Measurements from ENCODE around the gene TRAFD1. TPM values are rescaled to one million over a fixed set of nuclear protein-coding genes. Genes with fewer than 3 reads are reported as not detected.

TRAFD1 gene
- polyA plus RNA-seq, 1 experiment = 73.4 TPM

- TF ChIP-seq CTCF (IDR thresholded peaks at IDR 0.05; ENCODE audit: low read depth, low read length) = no peak
- Histone ChIP-seq H3K27ac (ENCODE audit: low read depth, low read length) (no peak overlapping the region), H3K9me3 (ENCODE audit: control insufficient read depth, insufficient read depth, low read length) (no peaks in the 10 kb centered on the region), H3K4me3 (ENCODE audit: low read depth, low read length) (no peak overlapping the region), H3K27me3 (ENCODE audit: control insufficient read depth, insufficient read depth, low read length) (no peaks in the 10 kb centered on the region)
- POLR2A ChIA-PET = no interaction called here
- CTCF ChIA-PET = interaction anchor here (0.7 kb wide), 1 partner anchor 105 kb away, joined by 3 read pairs; no protein-coding TSS in a partner anchor
- DNase-seq (ENCODE audit: low read depth, low spot score) = no peak
These were observed 9.4 kb downstream of the TRAFD1 start for GRCh38 chr12:112134731-112135130.

- no peak overlapping the region for H3K27ac ChIP-seq (ENCODE audit: low read depth, low read length)
- no peak for DNase-seq (ENCODE audit: low read depth, low spot score)
- CTCF ChIA-PET = no interaction called here
- TF ChIP-seq CTCF (IDR thresholded peaks at IDR 0.05; ENCODE audit: low read depth, low read length) = no peak
- no peaks in the 10 kb centered on the region for H3K9me3 ChIP-seq (ENCODE audit: control insufficient read depth, insufficient read depth, low read length)
- H3K4me3 ChIP-seq (ENCODE audit: low read depth, low read length) = no peak overlapping the region
- no peaks in the 10 kb centered on the region for H3K27me3 ChIP-seq (ENCODE audit: control insufficient read depth, insufficient read depth, low read length)
- POLR2A ChIA-PET = no interaction called here
These were observed 15.4 kb downstream of the TRAFD1 start for GRCh38 chr12:112140728-112141127.

GRCh38 chr12:112146123-112146522 is 20.8 kb downstream of the TRAFD1 start:
- TF ChIP-seq CTCF (IDR thresholded peaks at IDR 0.05; ENCODE audit: low read depth, low read length) = no peak
- POLR2A ChIA-PET = interaction anchor here (0.5 kb wide), 1 partner anchor 9 kb away, joined by 4 read pairs; no protein-coding TSS in a partner anchor
- H3K27ac ChIP-seq (ENCODE audit: low read depth, low read length) = no peak overlapping the region
- CTCF ChIA-PET = no interaction called here
- no peaks in the 10 kb centered on the region for H3K27me3 ChIP-seq (ENCODE audit: control insufficient read depth, insufficient read depth, low read length)
- no peak for DNase-seq (ENCODE audit: low read depth, low spot score)
- no peak overlapping the region for H3K4me3 ChIP-seq (ENCODE audit: low read depth, low read length)
- no peaks in the 10 kb centered on the region for H3K9me3 ChIP-seq (ENCODE audit: control insufficient read depth, insufficient read depth, low read length)

- no peak for TF ChIP-seq CTCF (IDR thresholded peaks at IDR 0.05; ENCODE audit: low read depth, low read length)
- POLR2A ChIA-PET = no interaction called here
These were observed 22.7 kb downstream of the TRAFD1 start for GRCh38 chr12:112148031-112148513.

GRCh38 chr12:112149596-112149995 is 24.2 kb downstream of the TRAFD1 start:
- Histone ChIP-seq H3K4me3 (ENCODE audit: low read depth, low read length) (no peak overlapping the region), H3K27me3 (ENCODE audit: control insufficient read depth, insufficient read depth, low read length) (no peaks in the 10 kb centered on the region), H3K9me3 (ENCODE audit: control insufficient read depth, insufficient read depth, low read length) (no peaks in the 10 kb centered on the region), H3K27ac (ENCODE audit: low read depth, low read length) (no peak overlapping the region)
- DNase-seq (ENCODE audit: low read depth, low spot score) = no peak
- TF ChIP-seq CTCF (IDR thresholded peaks at IDR 0.05; ENCODE audit: low read depth, low read length) = no peak
- POLR2A ChIA-PET = no interaction called here
- CTCF ChIA-PET = interaction anchor here (0.9 kb wide), 1 partner anchor 21 kb away, joined by 3 read pairs; no protein-coding TSS in a partner anchor

More at GRCh38 chr12:112148031-112148513, 22.7 kb downstream of the TRAFD1 start:
- DNase-seq (ENCODE audit: low read depth, low spot score) = peak; percentile 56
- H3K4me3 ChIP-seq (ENCODE audit: low read depth, low read length) = no peak overlapping the region
- no peaks in the 10 kb centered on the region for H3K9me3 ChIP-seq (ENCODE audit: control insufficient read depth, insufficient read depth, low read length)
- H3K27ac ChIP-seq (ENCODE audit: low read depth, low read length) = peak overlapping the region; percentile 31
- CTCF ChIA-PET = interaction anchor here (0.6 to 0.9 kb wide), 2 partner anchors 239 to 263 kb away, joined by 3 to 6 read pairs; no protein-coding TSS in a partner anchor
- no peaks in the 10 kb centered on the region for H3K27me3 ChIP-seq (ENCODE audit: control insufficient read depth, insufficient read depth, low read length)
